Activated CD4-positive, alpha-beta T cell treated with anti-CD3 and anti-CD28 coated beads for 1 hour (primary cell): ENCODE data around the gene HCRTR1.
A peak's percentile ranks its signal among the peaks of the same experiment; 100 is the strongest.

Experiments
- DNase-seq: peaks from one replicate; pipeline ENCODE4 v3.0.0-alpha.2; 2020

HCRTR1 gene

DNA sequence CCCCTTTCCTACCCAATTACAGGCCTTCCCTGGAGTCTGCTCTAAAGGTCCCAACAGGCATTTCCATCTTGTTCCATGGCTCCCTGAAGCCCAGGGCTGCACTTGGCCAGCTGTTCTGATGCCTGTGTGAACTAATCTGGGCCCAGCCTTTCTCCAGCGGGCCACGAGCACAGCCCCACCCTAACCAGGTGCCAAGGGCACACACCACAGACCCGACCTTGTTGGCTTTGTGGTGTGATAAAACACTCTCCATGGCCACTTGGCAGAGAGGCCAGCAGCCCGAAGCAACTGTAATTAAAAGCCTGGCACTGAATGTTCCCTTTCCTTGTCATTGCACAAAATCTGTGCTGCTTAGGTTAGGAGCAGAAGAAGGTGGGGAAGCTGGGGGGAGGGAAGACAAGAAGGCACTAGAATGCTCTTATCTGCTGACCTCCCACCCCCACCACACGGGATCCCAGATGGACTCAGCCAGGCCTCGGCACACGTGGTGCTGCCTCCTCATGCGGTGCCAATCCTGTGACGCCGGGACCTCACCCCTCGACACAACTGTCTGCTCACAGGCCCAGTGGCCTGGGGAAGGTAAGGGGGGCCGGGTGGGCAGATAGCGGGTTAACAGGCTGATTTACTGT, 9.9 kb downstream of the HCRTR1 start:
- DNase-seq: no peak

GRCh38 chr1:31627930-31628559, 10.6 kb downstream of the HCRTR1 start:
- DNase-seq: no peak

GRCh38 chr1:31628931-31629556, 11.6 kb downstream of the HCRTR1 start:
- no peak for DNase-seq

DNA sequence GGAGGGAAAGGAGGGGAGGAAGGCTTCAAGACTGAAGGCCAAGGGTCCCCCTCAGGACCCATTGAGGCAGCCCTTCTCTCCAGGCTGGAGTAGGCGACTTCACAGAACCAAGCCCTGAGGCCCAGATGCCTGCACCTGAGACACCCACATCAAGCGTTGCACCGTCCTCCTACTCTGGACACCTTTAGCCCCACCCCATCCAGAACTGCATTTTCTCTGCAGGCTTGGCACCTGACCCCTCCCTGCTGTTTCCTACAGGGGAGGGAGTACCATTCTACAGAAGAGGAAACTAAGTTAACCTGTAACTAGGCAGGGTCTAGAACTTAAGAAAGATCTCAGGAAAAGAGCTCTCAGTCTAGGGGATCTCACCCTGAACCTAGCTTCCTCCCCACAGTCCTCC, 15.2 kb downstream of the HCRTR1 start:
- DNase-seq: no peak

- no peak for DNase-seq
Measured at GRCh38 chr1:31633117-31633516, 15.6 kb downstream of the HCRTR1 start.

DNA sequence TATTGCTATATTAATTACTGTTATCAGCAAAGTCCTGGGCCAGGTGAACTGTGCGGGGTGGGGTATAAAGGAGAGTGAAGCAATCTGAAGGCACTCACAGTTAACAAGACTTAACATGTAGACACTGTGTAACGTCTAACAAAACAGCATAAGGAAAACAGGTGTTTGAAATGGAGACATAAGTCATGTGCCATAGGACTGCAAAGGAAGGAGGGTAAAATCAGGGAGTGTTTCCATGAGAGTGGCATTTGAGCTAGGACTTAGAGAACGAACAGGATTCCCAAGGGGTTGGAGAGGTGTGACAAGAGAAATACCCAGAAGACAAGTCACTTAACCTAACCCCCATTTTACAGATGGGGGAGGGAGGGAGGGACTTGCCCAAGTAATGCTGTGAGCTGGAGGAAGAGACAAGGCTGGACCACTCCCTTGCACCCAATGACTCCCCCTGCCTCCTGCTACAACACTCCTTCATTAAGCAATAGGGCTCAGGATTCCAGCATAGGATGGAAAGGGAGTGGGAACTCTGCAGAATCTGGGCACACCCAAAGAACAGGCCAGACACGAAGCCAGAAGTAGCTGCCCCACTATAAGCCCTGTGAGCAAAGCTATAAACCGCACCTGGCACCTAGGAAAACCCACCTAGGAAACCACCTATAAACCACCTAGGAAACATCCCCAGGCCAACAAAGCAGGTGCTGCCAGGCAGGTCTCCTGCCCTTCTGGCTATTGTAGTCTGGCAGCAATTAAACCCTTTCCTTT, 20.6 kb downstream of the HCRTR1 start:
- DNase-seq: no peak

GRCh38 chr1:31639543-31639942, 22.1 kb downstream of the HCRTR1 start:
- no peak for DNase-seq

GRCh38 chr1:31640179-31640578, 22.7 kb downstream of the HCRTR1 start:
- DNase-seq: no peak

GRCh38 chr1:31640964-31641363, 23.5 kb downstream of the HCRTR1 start:
- DNase-seq: no peak

DNA sequence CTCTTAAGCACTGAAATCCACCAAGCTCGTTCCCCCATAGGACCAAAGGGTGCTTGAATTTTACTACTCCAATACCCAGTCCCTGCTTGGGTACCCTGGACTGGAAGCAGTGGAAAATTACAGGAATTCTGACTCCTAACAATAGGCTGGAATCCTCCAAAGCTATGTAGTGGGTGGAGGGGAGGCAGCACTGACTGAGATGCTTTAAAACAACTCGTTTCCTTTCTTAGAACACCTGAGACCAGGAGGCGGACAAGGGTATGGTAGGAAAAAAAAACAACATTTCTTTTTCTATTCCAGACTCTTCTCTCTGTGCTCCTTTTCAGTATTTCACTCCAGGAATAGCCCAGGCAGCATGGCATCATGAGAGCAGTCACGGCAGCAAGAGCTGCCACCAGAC, 24.9 kb downstream of the HCRTR1 start:
- DNase-seq: no peak

DNA sequence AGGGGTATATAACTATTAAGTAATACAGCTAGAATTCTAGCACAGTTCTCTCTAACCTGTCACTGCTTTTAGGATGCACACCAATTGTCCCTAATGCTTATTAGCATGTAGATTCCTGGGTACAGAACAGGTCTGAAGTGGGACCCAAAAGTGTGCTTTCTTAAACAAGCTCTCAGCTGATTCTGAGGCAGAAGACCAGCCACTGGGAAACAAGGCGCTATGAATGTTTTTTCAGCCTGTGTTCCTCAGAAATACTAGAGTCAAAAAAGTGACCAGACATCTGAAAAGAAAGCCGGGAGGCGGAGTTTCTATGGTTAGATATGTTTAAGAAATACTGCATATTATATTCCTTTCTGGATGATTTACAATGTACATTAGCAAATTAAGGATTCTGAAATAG, 25.4 kb downstream of the HCRTR1 start:
- DNase-seq: no peak

GRCh38 chr1:31643976-31644559, 26.6 kb downstream of the HCRTR1 start:
- no peak for DNase-seq

GRCh38 chr1:31644560-31645273, 27.2 kb downstream of the HCRTR1 start, which contains the start of gene PEF1:
TSS of gene PEF1 (minus strand) at chr1:31644876. CDS start at chr1:31644864, 12 bp downstream.
- peak; percentile 99 for DNase-seq

DNA sequence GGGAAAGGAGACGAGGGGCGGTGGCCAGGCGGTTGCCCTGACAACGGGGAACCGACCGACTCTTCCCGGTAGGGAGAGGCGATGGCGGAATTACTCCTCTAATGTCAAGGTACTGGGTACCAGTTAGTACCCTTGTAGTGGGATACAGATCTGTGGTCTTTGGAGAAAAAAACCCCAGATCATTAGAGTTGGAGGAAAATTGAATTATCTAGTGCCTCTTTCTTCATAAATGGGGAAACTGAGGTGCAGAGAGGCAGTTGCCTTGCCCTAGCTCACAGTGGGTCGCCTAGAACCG, 27.7 kb downstream of the HCRTR1 start:
- no peak for DNase-seq

DNA sequence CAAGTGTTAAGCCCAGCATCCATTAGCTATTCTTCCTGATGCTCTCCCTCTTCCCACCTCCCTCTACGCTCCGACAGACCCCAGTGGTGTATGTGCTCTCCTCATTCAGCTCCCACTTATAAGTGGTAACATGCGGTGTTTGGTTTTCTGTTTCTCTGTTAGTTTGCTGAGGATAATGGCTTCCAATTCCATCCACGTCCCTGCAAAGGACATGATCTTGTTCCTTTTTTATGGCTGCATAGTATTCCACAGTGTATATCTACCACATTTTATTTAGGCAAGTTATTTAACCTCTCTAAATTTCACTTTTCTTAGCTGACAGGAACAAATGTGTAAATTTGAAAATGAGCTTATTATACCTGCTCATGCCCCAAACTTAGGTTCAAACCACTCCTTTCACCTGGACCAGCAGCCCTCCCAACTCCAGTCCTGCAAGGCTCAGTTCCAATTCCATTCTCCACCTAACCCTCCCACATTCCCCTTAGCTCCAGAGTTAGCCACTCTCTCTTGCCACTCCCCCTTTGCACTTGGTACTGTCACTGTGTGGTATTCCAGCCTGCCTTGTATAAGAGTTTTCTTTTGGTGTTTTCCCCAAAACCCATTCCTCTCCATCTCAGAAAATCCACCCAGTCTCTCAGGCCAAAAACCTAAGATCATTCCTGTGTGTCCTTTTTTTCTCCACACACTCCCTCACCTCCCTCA, 28.9 kb downstream of the HCRTR1 start:
- no peak for DNase-seq

- no peak for DNase-seq
Measured at GRCh38 chr1:31647106-31647505, 29.6 kb downstream of the HCRTR1 start.

- no peak for DNase-seq
Measured at GRCh38 chr1:31648190-31648589, 30.7 kb downstream of the HCRTR1 start.

DNA sequence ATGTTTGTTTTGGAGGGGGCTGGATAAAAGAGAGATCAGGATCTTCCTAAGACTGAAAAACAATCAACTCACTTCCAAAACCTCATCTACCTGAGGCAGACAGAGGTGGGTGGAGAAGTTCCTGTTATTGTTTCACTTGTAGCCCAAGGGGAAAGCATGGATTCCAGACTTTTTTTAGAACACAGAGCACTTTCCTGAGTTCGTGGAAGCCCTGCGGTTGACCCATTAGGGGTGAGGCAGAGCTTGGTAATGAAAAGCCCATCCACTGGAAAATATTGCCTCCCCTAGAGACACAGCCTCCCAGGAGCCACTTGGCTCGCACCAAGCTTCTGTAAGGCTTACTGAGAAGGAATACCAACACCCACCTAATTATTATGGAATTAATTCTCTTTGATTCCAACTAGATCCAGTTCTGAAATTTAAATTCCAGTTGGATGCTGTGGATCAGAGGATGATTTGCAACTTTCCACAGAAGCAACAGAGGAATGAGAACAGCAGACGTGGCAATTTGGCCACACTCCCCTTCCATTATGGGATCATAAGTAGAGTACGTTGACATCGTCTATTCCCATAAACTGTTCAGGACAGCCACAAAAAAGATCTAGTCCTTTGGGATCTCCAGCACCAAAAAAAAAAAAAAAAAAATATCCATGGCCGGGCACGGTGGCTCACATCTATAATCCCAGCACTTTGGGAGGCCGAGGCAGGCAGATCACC, 31.3 kb downstream of the HCRTR1 start:
- no peak for DNase-seq

- no peak for DNase-seq
Measured at GRCh38 chr1:31650161-31651088, 32.9 kb downstream of the HCRTR1 start.

DNA sequence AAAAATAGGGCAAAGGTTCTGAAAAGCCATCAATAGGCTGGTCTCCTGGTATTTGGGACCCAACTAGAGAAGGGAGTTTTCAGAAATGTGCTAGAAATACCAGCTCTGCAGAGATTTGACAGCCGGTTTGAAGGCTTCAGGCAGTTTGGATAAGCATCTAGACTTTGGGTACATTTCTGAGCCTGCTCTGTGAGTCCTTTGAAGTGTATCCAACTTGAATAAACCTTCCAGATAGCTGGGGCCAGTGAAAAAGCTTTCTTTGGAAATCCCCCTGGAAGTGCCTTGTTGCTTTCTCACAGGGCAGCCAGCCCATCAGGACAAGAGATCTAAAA, 33.6 kb downstream of the HCRTR1 start:
- DNase-seq: no peak

GRCh38 chr1:31651766-31652165, 34.3 kb downstream of the HCRTR1 start:
- DNase-seq: no peak
